ENCODE data around the gene CMSS1. TPM values are rescaled to one million over a fixed set of nuclear protein-coding genes. Genes with fewer than 3 reads are reported as not detected.
"Not testable (repeated sequence)": the region's sequence is repeated elsewhere in the genome, so short reads cannot be mapped to it uniquely, and the experiment has no call there.

CMSS1 gene
- total RNA-seq, 4 donors from 2014 or later = 1.3 to 9.9 (median 2.3) TPM

DNA sequence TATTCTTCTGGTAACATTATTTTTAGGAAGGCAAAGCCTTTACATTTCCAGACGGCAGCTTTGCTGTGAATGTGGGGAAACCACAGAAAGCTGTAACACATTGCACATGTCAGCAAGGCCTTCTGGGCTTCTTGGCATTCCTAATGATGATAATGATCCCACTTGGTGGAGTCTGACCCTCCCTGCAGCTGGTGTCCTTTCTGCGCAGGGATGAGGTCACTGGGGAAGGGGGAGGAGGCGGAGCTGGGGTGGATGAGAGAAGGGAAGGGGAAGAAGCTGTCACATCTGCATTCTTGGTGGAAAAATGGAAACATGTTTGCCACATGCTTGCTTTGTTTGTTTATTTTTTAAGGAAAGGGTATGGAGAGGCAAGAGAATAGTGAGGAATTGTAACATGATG, 228.0 kb downstream of the CMSS1 start:
- Histone ChIP-seq H3K27me3 (no peaks in the 10 kb centered on the region), H3K4me1 (peaks cover 0 to 40% (median 16%) of the 10 kb centered on the region in 4 donors), H3K27ac (peak overlapping the region; percentile 58 to 78 (median 62)), H3K36me3 (no peaks in the 10 kb centered on the region), H3K4me3 (no peak overlapping the region), H3K9me3 (no peaks in the 10 kb centered on the region)
- DNase-seq = peak in 2 of 3 donors; percentile 42 to 72
- TF ChIP-seq, protein P1, sequence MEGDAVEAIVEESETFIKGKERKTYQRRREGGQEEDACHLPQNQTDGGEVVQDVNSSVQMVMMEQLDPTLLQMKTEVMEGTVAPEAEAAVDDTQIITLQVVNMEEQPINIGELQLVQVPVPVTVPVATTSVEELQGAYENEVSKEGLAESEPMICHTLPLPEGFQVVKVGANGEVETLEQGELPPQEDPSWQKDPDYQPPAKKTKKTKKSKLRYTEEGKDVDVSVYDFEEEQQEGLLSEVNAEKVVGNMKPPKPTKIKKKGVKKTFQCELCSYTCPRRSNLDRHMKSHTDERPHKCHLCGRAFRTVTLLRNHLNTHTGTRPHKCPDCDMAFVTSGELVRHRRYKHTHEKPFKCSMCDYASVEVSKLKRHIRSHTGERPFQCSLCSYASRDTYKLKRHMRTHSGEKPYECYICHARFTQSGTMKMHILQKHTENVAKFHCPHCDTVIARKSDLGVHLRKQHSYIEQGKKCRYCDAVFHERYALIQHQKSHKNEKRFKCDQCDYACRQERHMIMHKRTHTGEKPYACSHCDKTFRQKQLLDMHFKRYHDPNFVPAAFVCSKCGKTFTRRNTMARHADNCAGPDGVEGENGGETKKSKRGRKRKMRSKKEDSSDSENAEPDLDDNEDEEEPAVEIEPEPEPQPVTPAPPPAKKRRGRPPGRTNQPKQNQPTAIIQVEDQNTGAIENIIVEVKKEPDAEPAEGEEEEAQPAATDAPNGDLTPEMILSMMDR (IDR thresholded peaks at IDR 0.05) = no peak
- no peak for TF ChIP-seq POLR2A (IDR thresholded peaks at IDR 0.05)

DNA sequence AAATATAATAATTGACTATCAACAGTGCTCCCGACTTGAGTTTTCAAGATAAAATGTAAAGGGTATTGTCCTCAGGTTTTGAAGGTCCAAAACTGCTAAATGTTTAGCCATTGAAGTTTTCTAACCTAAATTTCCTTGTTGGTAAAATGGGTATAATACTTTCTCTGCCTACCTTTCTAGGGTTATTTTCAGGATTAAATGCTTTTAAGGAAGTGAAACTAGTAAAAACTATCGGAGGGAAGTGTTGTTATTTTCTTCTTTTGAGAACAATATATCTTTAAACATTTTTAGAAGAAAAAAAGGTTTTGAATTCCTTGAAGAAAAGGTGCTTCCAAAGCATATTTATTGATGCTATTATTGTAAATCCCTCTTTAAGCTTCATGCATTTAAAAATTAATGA, 229.3 kb downstream of the CMSS1 start:
- DNase-seq = no peak
- Histone ChIP-seq H3K4me3 (peak overlapping the region in 1 of 4 donors; percentile 31), H3K9me3 (no peaks in the 10 kb centered on the region), H3K27me3 (no peaks in the 10 kb centered on the region), H3K27ac (peak overlapping the region; percentile 63 to 78 (median 70)), H3K4me1 (peaks cover 0 to 35% (median 16%) of the 10 kb centered on the region in 4 donors), H3K36me3 (no peaks in the 10 kb centered on the region)
- TF ChIP-seq, protein P1 (IDR thresholded peaks at IDR 0.05) = no peak
- no peak for TF ChIP-seq POLR2A (IDR thresholded peaks at IDR 0.05)

DNA sequence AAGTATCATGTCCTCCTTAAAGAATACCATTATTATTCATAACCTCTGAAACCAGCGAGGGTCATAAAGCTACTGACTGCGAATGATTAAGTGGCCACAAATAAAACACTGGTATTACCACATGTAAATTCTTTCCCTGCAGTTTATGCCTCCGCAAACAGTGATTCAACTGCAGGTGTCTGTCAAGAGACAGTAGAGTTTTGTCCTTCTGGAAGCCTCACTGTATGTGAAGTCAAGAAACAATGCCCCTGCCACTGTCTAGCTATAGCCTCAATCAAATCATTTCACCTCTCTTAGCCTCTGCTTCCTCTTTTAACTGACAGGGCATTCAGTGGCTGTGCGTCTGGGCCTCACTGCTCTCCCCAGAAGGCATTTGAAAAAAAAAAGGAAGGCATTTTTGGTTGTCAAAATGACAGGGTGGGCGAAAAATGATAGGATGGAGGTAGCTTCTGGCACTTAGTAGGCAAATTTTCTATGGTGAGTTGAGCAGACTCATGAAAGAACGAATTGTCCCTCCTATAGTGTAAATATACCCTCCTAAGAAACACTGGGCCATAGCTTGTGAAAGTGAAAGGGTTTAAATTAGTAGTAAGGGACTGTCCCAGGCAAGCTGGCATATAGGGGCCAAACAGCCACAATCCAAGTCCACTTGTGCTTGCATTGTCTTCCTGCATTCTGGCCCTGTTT, 229.9 kb downstream of the CMSS1 start:
- Histone ChIP-seq H3K9me3 (no peaks in the 10 kb centered on the region), H3K4me3 (peak overlapping the region in 1 of 4 donors; percentile 31), H3K4me1 (peaks cover 0 to 29% (median 16%) of the 10 kb centered on the region in 4 donors), H3K27ac (peak overlapping the region; percentile 63 to 78 (median 70)), H3K27me3 (no peaks in the 10 kb centered on the region), H3K36me3 (no peaks in the 10 kb centered on the region)
- peak in 2 of 3 donors; percentile 57 to 72 for DNase-seq
- TF ChIP-seq, protein P1 (IDR thresholded peaks at IDR 0.05) = no peak
- TF ChIP-seq POLR2A (IDR thresholded peaks at IDR 0.05) = no peak

DNA sequence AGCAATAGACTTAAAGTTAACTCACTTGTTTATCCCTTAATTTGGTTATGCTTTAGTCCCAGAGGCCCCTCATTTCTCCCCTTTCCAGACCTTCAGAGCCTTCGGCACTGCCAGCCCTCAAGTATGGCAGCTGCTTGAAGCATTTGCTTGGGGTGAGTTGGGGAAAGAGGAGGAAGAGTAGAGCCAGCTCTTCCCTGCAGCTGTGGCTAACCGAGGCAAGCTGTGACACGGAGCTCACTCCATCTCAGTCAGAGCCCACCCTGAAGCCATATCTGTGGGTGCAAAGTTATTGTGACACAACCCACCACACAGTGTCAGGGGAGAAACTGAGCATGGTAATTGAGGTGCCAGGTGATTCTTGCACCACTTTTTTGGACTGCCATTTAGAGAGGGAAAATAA, 230.6 kb downstream of the CMSS1 start:
- H3K4me3 ChIP-seq = peak overlapping the region in 1 of 4 donors; percentile 31
- no peaks in the 10 kb centered on the region for H3K27me3 ChIP-seq
- H3K27ac ChIP-seq = peak overlapping the region; percentile 63 to 78 (median 70)
- H3K9me3 ChIP-seq = no peaks in the 10 kb centered on the region
- no peak for TF ChIP-seq POLR2A (IDR thresholded peaks at IDR 0.05)
- TF ChIP-seq, protein P1 (IDR thresholded peaks at IDR 0.05) = no peak
- DNase-seq = no peak
- peaks cover 0 to 29% (median 13%) of the 10 kb centered on the region in 4 donors for H3K4me1 ChIP-seq
- no peaks in the 10 kb centered on the region for H3K36me3 ChIP-seq

DNA sequence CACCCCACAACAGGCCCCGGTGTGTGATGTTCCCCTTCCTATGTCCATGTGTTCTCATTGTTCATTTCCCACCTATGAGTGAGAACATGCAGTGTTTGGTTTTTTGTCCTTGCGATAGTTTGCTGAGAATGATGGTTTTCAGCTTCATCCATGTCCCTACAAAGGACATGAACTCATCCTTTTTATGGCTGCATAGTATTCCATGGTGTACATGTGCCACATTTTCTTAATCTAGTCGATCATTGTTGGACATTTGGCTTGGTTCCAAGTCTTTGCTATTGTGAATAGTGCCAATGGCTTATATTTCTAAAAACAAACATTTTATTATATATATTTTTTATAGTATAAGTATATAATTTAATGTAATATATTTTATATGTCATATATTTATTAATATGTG, 233.9 kb downstream of the CMSS1 start:
- DNase-seq, H3K36me3 ChIP-seq, H3K9me3 ChIP-seq, H3K27me3 ChIP-seq, H3K27ac ChIP-seq, H3K4me3 ChIP-seq: not testable (repeated sequence)
- peaks cover 0 to 19% (median 10%) of the 10 kb centered on the region in 4 donors for H3K4me1 ChIP-seq

DNA sequence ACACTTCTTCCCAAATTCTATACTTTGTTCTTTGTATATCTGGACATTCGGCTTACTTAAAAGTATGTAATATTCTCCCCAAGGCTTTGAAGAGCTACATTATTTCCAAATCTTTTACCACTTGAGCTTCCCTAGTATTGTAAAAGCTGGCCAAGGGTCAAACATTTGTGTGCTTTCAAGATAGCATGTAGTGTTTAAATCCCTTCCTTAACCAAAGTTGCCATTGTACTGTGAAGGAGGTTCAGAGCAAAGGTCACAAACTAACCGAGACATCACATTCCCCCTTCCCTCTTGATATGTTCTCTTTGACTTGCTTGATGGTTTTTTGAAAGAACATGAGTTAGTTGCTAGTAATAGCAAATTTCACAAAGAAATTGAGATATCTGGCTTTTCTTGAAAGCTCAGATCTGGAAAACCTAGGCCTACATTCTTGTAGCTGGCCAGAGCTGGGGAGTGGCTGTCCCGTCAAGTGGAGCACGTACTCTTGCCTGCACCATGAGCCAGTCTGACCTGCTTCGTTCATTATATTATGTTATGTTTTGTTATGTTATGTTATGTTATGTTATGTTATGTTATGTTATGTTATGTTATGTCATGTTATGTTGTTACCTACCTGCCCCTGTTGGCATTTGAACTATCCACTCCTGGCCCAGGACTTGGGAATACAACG, 236.4 kb downstream of the CMSS1 start:
- Histone ChIP-seq H3K9me3 (no peaks in the 10 kb centered on the region), H3K36me3 (no peaks in the 10 kb centered on the region), H3K4me3 (no peak overlapping the region), H3K27me3 (no peaks in the 10 kb centered on the region), H3K4me1 (no peaks in the 10 kb centered on the region), H3K27ac (no peak overlapping the region)
- TF ChIP-seq, protein P1 (IDR thresholded peaks at IDR 0.05) = no peak
- no peak for TF ChIP-seq POLR2A (IDR thresholded peaks at IDR 0.05)
- no peak for DNase-seq

Measured in Peyer's patch (tissue), 4 donors.